T-helper 1 cell treated with Interleukin-12 subunit alpha and Interleukin-12 subunit beta and Interleukin-4 antibody, amounts not matched to agents 30 ng/mL and 1 ng/mL, for 36 hours (primary cell): Measurements from ENCODE around the gene SRMS. TPM values are rescaled to one million over a fixed set of nuclear protein-coding genes. Genes with fewer than 3 reads are reported as not detected.

ENCODE experiments used
- intact Hi-C: fragments of 100-400 bp; cut with micrococcal nuclease; formaldehyde crosslinking; loops from one replicate; pipeline ENCODE4 v1.15.1; 2024
- total RNA-seq: library from RNA; stranded (reverse); gene quantifications from 2 replicates; pipeline ENCODE4 v1.2.3, GENCODE V29; 2022

The SRMS gene
- total RNA-seq, 1 donor from 2014 or later: not detected

DNA sequence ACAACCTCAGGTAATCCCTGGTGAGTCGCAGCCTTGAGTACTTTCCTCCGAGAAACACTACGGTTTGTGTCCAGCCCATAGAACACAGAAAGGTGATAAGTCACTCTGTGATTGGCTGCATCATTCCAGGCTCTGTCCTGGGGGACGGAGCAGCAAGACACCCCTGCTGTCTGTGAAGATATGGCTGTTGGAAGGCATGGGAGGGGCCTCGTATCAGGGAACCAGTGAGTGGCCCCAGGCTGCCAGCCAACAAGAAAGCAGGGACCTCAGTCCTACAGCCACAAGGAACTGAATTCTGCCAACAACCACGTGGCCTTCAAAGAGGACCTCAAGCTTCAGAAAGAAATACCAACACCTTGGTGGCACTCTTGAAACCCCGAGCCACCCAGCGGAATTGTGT, 42.3 kb downstream of the SRMS start:
- intact Hi-C loops: no loop called here

DNA sequence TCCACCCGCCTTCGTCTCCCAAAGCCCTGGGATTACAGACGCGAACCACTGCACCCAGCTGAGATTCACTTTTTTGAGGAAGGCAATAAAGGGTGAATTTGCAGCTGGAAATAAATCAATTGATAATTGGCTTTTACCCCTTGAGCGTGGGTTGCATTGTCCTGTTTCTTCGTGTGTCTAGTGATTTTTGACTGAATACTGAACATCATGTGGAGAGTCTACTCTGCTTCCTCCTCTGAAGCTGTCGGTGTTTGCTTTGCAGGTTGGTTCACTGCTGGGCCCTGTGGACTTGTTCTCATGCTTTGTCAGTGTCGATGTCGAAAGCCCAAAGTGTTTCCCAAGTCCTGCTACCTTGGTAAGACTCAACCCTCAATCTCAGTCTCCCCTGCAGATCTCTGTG, 42.9 kb downstream of the SRMS start:
- intact Hi-C loops: no loop called here

DNA sequence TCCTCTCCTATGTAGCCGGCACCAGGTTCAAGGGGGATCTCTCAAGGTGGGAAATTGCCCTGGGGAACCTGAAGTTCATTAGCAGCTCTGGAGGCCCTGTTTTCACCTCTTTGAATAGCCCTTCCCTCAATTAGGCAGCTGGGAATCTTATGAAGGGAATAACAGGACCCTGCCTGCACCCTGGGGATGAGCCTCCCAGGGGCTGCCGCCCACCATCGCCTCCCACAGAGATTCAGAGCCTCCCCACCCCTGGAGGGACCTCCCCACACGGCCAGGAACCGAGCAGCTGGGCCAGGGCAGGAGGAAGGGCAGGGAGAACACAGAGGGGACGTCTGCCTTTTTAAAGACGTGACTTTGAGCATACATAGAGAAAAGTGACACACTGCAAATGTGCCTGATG, 44.0 kb downstream of the SRMS start:
- intact Hi-C loops: no loop called here

DNA sequence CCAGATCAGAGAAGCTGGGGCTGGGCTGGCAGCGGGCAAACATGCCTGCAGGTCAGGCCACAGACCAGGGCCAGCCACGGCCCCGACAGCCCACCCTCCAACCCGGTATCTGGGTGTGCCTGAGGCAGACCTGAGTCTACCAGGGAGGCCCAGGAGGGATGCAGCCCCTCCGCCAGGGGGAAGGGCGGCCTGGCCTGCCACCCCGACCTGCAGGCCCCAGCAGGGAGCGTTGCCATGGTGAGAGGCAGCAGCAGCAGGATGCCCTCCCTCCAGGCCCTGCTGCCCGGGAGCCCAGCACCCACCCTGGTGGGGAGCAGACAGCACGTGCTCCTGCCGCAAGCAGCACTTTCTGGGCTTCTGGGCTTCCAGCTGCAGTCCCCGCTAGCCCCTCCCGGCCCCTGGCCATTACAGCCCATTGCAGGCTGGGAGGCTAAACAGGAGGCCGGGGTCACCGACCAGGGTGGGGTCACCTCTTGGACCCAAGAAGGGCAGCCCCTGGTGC, 44.8 kb downstream of the SRMS start:
- intact Hi-C loops: no loop called here

- intact Hi-C loops: no loop called here
Observed at GRCh38 chr20:63501818-63502670, 45.5 kb downstream of the SRMS start.

GRCh38 chr20:63500902-63501817, 46.4 kb downstream of the SRMS start:
- intact Hi-C loops: no loop called here

GRCh38 chr20:63500151-63500901, 47.2 kb downstream of the SRMS start:
- intact Hi-C loops: no loop called here

GRCh38 chr20:63499338-63499969, 48.1 kb downstream of the SRMS start:
- intact Hi-C loops: no loop called here

DNA sequence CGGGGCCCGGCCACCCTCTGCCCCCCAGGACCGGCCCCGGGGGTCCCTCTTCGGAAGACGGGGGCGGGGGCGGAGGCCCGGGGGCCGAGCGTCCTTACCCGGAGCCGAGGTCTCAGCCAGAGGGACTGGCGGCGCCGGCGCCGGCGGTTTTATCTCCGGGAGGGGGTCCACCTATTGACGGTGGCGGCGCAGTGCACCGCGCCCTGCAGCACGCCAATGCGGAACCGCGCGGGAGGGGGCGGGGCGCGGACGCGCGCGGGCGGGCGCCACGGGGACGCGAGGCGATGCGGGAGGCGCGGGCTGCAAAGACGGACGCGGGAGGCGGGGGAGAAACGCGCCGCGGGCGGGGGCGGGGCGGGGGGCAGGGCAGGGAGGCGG, 48.6 kb downstream of the SRMS start, which contains the start of gene EEF1A2:
Gene EEF1A2 (minus strand): TSS at position 124 of the 378 bp plus-strand sequence. CDS start 1,320 bp downstream, outside the sequence.
- intact Hi-C loops: no loop called here

DNA sequence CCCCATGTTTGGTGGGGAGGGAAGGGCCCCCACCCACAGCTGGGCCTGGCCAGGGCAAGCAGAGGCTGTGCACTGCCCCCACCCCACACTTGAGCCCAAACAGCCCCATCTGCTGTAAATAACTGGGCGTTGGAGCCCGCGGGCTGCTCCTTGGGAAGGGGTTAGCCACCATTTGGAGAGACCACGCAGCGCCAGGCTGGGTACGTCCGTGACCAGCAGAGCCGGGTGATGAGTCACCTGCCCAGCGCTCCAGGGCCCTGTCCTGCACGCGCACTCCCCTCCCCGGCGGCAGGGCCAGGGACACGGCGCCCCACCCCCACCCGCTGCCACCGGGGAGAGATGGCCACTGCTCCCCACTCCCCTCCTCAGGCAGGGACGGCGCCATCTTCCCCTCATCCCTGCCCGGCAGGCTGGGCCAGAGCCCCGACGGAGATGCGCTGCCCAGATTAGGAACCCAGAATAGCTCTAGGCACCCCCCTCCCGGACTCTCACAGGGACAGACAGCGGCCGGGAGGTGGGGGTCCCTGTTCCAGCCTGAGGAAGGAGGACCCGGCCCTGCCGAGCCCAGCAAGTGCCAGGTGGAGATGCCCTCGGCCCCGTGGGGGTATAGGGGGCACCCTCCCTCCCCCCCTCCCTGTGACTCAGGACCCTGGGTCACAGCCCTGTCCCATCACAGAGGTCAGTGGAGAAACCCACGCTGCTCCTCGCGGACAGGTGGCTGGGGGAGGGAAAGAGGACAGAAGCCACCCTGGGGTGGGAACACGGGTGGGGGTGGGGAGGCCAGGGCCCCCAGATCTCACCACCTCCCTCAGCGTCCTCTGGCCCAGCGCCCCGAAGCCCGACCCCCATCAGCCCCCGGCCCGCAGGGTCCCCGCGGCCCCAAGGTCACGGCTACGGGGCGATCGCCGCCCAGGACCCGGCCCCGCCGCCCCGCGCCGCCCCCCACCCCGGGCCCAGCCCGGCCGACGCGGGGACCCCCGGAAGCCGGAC, 49.3 kb downstream of the SRMS start:
- intact Hi-C loops: no loop called here

DNA sequence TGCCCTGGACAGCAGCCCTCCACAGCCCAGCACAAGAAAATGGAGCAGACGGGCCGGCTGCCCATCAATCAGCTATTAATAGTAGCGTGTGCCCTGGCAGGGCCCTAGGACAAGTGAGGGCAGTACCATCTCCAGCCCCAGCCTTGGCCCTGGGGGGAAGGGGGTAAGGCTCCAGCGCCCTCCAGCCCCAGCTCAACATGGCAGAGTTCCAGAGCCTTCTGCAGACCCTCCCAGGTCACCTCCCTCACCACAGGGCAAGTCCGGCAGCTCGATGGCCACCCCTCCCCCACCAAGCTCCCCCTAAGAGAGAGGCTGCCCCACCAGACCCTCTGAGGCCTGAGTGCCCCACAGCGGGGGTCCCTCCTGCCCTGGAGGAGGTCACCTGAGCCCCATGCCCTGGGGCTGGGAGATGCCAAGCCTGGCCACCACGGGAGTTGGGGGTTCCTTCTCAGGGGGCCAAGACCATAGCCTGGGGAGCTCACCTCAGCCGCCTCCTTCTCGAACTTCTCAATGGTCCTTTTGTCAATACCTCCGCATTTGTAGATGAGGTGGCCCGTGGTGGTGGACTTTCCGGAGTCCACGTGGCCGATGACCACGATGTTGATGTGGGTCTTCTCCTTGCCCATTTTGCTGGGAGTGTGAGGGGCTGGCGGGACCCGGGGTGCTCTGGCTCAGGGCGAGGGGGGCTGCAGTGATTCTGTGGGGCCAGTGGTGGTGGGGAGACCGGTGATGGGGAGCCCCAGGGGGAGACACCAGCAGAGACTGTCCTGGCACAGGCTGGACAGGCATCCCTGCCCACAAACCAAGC, 50.2 kb downstream of the SRMS start:
- intact Hi-C loops: no loop called here

DNA sequence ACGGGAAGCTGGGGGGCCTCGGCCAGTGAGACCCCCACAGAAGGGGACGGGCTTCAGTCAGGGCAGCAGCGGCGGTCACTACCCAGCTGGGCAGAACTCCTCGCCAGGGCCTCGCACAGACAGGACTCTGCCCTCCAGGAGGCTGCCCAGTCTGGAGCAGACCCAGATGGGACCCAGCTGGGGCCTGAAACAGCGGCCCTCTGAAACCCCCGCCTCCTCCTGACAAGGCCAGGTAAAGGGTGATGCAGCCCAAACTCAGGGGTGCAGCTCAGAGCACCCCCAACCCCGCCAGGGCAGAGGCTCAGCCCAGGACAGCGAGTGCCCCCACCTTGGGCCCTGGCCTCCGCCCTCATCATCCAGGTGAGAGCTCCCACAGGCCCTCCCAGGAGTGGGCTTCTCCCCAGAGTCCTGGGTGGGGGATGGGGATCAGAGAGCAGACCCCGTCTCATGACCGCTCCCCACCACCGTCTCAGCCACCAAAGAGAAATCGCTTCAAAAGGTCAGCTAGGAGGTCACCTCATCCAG, 50.9 kb downstream of the SRMS start:
- intact Hi-C loops: loop anchor here (1.0 kb wide), 3 partner anchors 24 to 478 kb away; partner anchors contain the start of gene PPDPF

DNA sequence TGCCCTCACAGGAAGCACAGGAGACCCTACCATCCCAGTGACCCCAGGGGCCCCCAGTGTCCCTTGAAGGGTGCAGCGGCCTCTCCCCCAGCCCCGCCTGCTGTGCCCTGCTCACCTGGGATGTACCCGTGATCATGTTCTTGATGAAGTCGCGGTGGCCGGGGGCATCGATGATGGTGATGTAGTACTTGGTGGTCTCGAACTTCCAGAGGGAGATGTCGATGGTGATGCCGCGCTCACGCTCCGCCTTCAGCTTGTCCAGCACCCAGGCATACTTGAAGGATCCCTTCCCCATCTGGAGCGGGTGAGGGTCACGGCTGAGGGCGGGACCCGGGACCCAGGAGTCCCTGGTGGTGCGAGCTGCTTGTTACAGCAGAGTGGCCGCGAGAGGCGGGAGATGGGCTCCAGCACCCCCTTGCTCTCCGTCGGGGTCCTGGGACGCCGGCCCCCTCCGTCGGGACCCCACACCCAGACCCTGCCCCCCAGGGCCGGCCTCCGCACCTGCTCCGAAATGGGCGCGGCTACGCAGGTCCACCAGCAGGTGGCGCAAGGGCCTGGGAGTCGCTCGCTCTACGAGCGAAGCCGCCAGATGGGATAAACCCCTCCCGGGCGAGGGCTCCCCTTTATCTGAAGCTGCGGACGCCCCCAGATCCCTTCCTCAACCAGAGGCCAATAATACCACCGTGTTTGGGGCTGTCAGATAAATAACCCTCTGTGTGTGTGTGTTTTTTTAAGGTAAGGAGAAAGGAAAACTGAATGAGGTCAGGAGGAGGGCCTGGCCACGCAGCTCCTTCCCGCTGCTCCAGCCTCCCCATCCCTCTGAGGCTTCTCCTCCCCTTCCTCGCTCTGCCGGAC, 51.6 kb downstream of the SRMS start:
- intact Hi-C loops: loop anchor here (1.0 kb wide), 3 partner anchors 24 to 478 kb away; partner anchors contain the start of gene PPDPF

DNA sequence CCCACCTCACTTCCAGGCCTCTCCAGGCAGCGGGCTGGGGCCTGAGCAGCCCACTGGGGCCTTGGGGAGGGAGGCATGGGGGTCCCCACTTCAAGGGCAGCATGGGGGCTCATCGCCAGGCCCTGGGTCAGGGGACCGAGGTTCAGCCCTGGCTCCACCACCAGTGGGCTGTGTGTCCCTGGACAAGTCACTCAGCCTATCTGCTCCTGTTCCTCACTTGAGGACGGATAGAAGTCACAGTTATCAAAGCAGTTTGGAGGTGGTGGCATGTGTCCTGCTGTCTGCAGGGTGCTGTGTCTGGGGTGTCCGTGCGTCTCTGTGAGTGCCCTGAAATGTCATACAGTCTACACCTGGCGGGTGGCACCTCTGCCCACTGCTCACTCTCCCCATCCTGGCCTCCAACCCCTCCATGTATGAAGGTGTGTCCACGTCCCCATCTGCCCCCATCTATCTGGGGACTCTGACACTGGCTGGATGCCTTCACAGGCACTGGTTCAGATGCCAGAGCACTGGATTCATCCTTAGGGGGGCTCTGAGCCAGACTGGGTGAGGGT, 52.3 kb downstream of the SRMS start:
- intact Hi-C loops: no loop called here

- intact Hi-C loops: no loop called here
Observed at GRCh38 chr20:63494420-63495166, 53.0 kb downstream of the SRMS start.

DNA sequence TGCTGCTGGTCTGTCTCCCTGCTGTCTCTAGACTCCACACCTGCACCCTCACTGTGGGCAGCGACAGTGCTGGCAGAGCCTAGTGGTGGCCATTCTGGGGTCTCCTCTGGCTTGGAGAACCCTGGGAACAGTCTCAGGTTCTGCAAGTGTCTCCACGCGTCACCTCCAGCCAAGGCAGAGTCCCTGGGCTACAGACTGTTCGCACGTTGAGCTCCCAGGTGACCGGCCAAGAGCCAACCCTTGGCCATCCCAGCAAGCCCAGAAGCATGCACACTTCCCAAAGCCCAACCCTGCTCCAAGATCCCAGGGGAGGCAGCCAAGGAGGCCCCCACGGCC, 53.5 kb downstream of the SRMS start:
- intact Hi-C loops: no loop called here
